Psoas muscle (tissue), 8 donors: ENCODE measurements around the gene PSG11. TPM values are rescaled to one million over a fixed set of nuclear protein-coding genes. Genes with fewer than 3 reads are reported as not detected.
A peak's percentile ranks its signal among the peaks of the same experiment; 100 is the strongest.
"Not testable (repeated sequence)": the region's sequence is repeated elsewhere in the genome, so short reads cannot be mapped to it uniquely, and the experiment has no call there.

Experiments
- ATAC-seq, 4 donors: fragments of 200-7000 bp; cut with Tn5 transposase; one replicate each; pipeline ENCODE4 v1.9.1; 2020; ENCODE audit warnings: moderate library complexity in 3 of 4, mild to moderate bottlenecking in 2 of 4
- DNase-seq, 2 donors: peaks; one replicate each; pipeline ENCODE4 v3.0.0-alpha.2; 2020
- H3K27ac ChIP-seq: fragments of 200-600 bp; one replicate; pipeline ENCODE4 v1.8.0; 2022
- H3K27me3 ChIP-seq, 3 donors: fragments of 200-600 bp in 1 of 3; one replicate each; pipeline versions ENCODE4 v1.6.1 to v1.8.0; 2013 to 2022; ENCODE audit warnings: low read length in 2 of 3, mild to moderate bottlenecking in 2 of 3, moderate library complexity in 1 of 3; ENCODE audit not compliant: insufficient read depth in 3 of 3
- H3K36me3 ChIP-seq, 2 donors: fragments of 200-600 bp in 1 of 2; one replicate each; pipeline versions ENCODE4 v1.6.1 to v1.8.0; 2013 to 2022; ENCODE audit warnings: low read depth in 1 of 2, mild to moderate bottlenecking in 1 of 2, moderate library complexity in 1 of 2; ENCODE audit not compliant: insufficient read depth in 1 of 2
- H3K4me1 ChIP-seq: fragments of 200-600 bp; one replicate; pipeline ENCODE4 v1.8.0; 2022
- H3K4me3 ChIP-seq: fragments of 200-600 bp; one replicate; pipeline ENCODE4 v1.8.0; 2022; ENCODE audit warnings: mild to moderate bottlenecking
- H3K9me3 ChIP-seq: fragments of 200-600 bp; one replicate; pipeline ENCODE4 v1.8.0; 2022
- WGBS, 3 donors: extraction: QIAGEN DNeasy Blood & Tissue Kit; methylation state at CpG; one replicate each; pipeline versions ENCODE4 v1.1.6 to v1.1.7; 2013; 5-methylcytosine and 5-hydroxymethylcytosine counted together
- intact Hi-C, 2 donors: fragments of 100-400 bp; cut with DNase I; formaldehyde crosslinking; loops; one replicate each; pipeline versions ENCODE4 v1.11.0 to v1.14.2; 2022
- polyA plus RNA-seq, 3 donors: library from polyadenylated mRNA; stranded (reverse); fragments of 200-250 nt; gene quantifications; one replicate each; pipeline ENCODE4 v1.2.3, GENCODE V29; 2013
- total RNA-seq, 4 donors: library from RNA; stranded (reverse); fragmentation: NEBNext Ultra II Directional in 2 of 4; extraction: Animal tissue kit (Norgen Biotek cat#: 25700) in 2 of 4; gene quantifications; one replicate each; pipeline versions ENCODE4 v1.2.1 to v1.2.4, GENCODE V29; 2021 to 2023
- TF ChIP-seq, protein P1 (sequence below): fragments of 200-600 bp; IDR thresholded peaks from one replicate; pipeline ENCODE4 v1.8.0; 2022; ENCODE audit warnings: antibody characterized with exemption
- donor health status: healthy with polysubstance abuse.
- donor health status: DM: no; HTN: no; CAD: no; lungs with moderate emphysema.
- donor health status: Bipolar disorder and iron deficiency.
- donor health status: healthy.
- donor health status: DM: yes; HTN: yes; CAD: no.
- donor health status: DM: no; HTN: no; CAD: no.
- donor health status: DM: no; HTN: no; CAD: no.
- donor health status: DM: yes; HTN: yes; CAD: no.

PSG11 gene
- total and polyA plus RNA-seq, 7 donors = 0.13 TPM; not detected in 6

DNA sequence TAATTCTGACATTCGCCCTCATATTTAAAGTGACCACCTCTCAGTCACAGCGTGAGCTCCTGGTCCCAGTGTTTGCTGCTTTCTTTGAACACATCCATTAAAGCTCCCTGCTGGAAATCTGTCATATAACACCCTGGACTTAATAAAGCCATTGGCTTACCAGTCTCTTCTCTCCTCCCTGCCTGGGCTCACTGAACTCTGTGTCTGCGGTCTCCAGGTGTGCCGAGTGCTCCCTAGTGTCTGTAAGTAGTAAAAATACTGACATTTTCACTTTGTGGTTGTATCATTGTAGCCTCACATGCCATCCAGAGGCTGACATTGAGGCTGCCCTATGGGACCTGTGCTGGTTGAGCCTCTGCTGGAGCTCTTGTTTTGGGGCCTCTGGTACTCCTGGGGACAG lies 2.6 kb upstream of the PSG11 start:
- WGBS, 3 donors = 77 to 81% (median 80%) methylated on average over 4 of the region's 4 CpGs
- no peak overlapping the region for H3K4me3 ChIP-seq
- no peaks in the 10 kb centered on the region for H3K36me3 ChIP-seq
- DNase-seq (no peak), ATAC-seq (no peak)
- TF ChIP-seq, protein P1, sequence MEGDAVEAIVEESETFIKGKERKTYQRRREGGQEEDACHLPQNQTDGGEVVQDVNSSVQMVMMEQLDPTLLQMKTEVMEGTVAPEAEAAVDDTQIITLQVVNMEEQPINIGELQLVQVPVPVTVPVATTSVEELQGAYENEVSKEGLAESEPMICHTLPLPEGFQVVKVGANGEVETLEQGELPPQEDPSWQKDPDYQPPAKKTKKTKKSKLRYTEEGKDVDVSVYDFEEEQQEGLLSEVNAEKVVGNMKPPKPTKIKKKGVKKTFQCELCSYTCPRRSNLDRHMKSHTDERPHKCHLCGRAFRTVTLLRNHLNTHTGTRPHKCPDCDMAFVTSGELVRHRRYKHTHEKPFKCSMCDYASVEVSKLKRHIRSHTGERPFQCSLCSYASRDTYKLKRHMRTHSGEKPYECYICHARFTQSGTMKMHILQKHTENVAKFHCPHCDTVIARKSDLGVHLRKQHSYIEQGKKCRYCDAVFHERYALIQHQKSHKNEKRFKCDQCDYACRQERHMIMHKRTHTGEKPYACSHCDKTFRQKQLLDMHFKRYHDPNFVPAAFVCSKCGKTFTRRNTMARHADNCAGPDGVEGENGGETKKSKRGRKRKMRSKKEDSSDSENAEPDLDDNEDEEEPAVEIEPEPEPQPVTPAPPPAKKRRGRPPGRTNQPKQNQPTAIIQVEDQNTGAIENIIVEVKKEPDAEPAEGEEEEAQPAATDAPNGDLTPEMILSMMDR = no peak
- H3K27me3 ChIP-seq = no peaks in the 10 kb centered on the region
- H3K4me1 ChIP-seq = no peaks in the 10 kb centered on the region
- H3K27ac ChIP-seq = no peak overlapping the region
- intact Hi-C loops = no loop called here
- H3K9me3 ChIP-seq = no peaks in the 10 kb centered on the region

DNA sequence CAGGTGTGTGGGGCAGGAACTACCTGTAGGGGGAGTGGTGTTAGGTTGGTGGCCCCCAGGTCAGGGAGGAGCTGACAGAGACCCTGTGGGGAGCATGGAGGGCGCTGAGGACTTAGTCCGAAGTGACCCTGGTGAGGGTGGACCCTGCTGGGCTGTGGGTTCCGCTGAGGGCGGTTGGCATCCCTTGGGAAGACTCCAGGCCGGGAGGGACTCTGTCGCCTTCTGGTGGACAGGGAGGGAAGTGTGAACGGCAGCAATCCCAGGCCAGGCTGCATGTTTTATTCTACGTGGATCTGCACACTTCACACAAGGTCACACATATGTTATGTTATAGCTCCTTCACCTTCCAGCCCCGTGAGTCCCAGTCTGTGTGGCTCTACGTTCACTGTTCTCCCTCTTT lies 1.7 kb upstream of the PSG11 start:
- H3K27me3 ChIP-seq, H3K36me3 ChIP-seq, H3K9me3 ChIP-seq, intact Hi-C loops, ATAC-seq, DNase-seq, H3K27ac ChIP-seq, H3K4me3 ChIP-seq, H3K4me1 ChIP-seq: not testable (repeated sequence)
- 56 to 61% (median 59%) methylated on average over 8 to 10 of the region's 10 CpGs for WGBS, 3 donors

DNA sequence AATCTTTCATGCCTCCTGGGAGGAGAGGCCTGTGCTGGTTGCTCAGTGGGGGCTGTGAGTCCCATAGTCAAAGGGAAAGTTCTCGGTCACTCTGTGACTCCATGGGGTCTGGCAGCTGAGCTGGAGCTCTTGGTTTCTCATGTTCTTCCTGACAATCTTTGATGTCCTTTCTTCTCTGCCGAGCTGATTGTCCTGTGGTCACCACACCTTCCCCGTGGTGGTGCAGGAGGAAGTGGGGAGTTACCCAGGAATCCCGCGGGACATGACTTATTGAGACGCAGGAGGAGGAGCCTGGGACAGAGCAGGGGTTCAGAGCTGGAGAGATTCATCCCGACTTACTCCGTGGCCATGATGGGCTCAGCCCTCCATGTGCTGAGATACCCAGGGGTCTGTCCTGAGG lies 792 bp upstream of the PSG11 start:
- DNase-seq, intact Hi-C loops, H3K4me1 ChIP-seq, H3K4me3 ChIP-seq, H3K36me3 ChIP-seq, ATAC-seq, H3K27ac ChIP-seq, H3K27me3 ChIP-seq, H3K9me3 ChIP-seq: not testable (repeated sequence)
- WGBS, 3 donors = 76 to 82% (median 81%) methylated on average over 8 of the region's 8 CpGs

DNA sequence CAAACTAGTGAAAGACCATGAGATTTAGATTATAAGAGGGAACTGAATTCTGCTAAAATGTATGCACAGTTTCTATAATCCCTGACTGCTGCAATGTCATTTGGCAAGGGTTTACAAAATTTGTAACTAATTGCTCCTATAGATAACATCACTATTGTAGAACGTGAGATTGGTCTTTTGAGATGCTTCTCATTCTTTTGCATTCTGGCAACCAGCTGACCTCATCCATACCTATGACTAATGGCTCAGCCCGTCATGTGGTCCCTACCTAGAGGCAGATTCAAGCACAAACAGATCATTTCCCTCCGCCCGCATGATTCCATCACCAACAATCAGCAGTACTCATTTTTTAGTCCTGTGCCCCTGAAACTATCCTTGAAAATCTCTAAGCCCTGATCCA lies 4.2 kb downstream of the PSG11 start:
- WGBS, 3 donors = 64 to 73% (median 69%) methylated on average over 4 of the region's 4 CpGs
- H3K27ac ChIP-seq, H3K4me3 ChIP-seq, H3K36me3 ChIP-seq, H3K4me1 ChIP-seq, H3K9me3 ChIP-seq, intact Hi-C loops, H3K27me3 ChIP-seq, DNase-seq, ATAC-seq: not testable (repeated sequence)

DNA sequence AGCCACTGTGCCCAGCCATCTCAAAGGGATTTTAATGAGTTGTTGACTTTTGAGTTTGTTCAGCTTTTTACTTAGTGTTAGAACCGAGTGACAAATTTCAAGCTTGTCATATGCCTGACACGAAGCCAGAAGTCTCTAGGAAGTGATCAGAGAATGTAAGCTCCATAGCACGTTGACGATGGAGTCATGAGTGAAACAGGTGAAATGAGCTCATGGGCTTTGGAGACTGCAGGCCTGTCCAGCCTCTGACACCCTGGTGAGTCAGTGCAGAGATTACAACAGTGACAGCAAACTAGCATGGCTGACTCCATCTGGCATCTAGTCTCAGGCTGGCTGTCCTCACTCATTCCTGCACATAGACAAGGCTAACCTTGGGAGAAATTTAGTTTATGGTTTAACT lies 4.6 kb downstream of the PSG11 start:
- H3K27me3 ChIP-seq, H3K4me1 ChIP-seq, H3K9me3 ChIP-seq, H3K4me3 ChIP-seq, intact Hi-C loops, H3K27ac ChIP-seq, H3K36me3 ChIP-seq: not testable (repeated sequence)
- 29 to 45% (median 37%) methylated on average over 4 of the region's 4 CpGs for WGBS, 3 donors
- ATAC-seq (peak in 3 of 4 donors; percentile 57 to 99 (median 77)), DNase-seq (peak in 1 of 2 donors; percentile 18)

DNA sequence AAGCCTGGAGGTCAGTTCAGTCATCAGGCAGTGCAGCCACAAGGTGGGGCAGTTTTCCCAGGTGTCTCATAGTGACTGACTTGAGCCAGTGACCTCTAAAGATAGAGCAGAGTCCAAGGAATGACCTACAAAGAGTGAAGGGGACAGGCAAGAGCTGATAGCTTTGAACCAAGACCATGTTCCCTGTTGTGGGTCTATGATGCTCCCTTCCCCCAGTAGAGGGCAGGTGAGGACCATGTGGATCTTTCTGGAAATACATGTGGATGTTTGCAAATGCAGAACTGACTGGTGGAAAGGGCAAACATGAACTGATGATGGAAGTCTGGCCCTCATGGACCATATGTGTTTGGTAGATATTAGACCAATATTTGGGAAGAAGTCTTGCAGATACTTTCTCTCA lies 6.7 kb downstream of the PSG11 start:
- H3K4me1 ChIP-seq, H3K36me3 ChIP-seq, H3K27me3 ChIP-seq, H3K27ac ChIP-seq, ATAC-seq, intact Hi-C loops, H3K4me3 ChIP-seq, DNase-seq, H3K9me3 ChIP-seq: not testable (repeated sequence)

DNA sequence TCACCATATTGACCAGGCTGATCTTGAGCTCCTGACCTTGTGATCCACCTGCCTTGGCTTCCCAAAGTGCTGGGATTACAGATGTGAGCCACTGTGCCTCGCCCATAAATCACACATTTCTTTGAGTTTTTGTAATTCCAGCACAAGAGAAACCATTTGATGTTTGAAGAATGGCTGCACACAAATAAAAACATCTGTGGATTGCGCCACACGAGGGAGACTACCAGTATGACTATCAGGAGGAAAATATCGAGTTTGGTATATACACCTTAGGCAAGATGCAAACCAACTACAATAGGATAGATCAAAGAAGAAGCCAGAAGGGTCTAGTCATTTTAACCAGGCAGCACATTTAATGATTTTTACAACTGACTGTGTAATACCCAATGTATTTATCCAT lies 20.4 kb downstream of the PSG11 start:
- H3K9me3 ChIP-seq, H3K4me1 ChIP-seq, H3K36me3 ChIP-seq, H3K27me3 ChIP-seq, DNase-seq, ATAC-seq, H3K4me3 ChIP-seq, H3K27ac ChIP-seq, intact Hi-C loops: not testable (repeated sequence)
- 52 to 73% (median 65%) methylated on average over 4 of the region's 4 CpGs for WGBS, 3 donors

DNA sequence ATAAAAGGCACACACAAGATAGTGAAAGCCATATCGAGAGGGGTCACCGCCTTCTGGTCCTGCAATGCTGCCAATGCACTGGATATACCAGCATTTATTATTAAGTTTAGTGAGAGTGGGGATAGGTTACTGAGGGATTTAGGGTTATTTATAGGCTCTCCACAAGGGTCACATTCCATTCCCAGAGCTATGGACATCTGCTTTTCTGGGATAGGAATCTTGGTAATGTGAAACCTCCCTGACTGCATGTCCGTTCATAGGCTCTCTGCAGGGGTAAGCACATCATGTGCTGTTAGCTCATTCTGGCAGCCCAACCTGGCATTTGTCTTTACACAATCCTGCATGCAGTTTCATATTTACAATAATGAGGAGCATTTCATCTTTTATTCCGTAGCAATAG lies 21.4 kb downstream of the PSG11 start:
- H3K4me3 ChIP-seq, intact Hi-C loops, DNase-seq, H3K9me3 ChIP-seq, H3K4me1 ChIP-seq, H3K27me3 ChIP-seq, ATAC-seq, H3K27ac ChIP-seq, H3K36me3 ChIP-seq: not testable (repeated sequence)
- 15 to 24% (median 23%) methylated on average over 4 of the region's 4 CpGs for WGBS, 3 donors

DNA sequence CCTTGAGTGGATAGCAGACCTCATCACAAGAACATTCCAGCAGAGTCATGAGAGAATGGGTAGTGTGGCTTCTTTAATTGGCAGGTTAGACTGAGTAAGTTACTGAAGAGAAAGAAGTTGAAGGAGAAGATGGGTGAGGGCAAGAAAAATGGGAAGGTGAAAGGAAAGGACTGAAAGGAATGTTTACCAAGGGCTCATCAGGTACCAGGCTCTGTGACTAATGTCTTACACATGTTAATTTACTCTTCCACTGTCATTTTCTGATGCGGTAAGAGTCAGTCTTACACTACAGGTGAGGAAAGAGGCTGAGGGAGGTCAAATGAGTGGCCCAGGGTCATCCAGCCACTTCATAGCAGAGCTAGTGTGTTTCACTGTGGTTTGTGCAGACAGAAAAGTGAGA lies 22.6 kb downstream of the PSG11 start:
- H3K36me3 ChIP-seq, DNase-seq, ATAC-seq, H3K4me3 ChIP-seq, H3K27me3 ChIP-seq, H3K27ac ChIP-seq, intact Hi-C loops, H3K9me3 ChIP-seq, H3K4me1 ChIP-seq: not testable (repeated sequence)
- 70 to 95% (median 79%) methylated on average over 1 of the region's 1 CpG for WGBS, 3 donors

DNA sequence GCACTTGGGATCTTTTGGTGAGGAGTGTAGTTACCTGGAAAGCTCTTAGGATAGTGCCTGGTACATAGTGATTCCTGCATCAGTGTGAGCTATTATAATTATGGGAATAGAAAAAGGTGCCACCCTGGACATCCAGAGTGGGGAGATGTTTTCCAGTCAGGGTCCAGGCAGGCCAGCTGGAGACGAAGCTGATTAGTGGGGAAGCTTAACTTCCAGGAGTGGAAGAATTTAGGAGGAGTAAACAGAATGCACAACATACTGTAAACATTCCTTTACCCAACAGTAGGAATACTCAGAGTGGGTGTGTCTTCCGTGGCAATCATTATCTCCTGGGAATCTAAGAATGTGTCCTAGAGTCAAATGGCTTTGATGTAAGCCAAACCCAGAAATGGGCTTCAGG lies 23.3 kb downstream of the PSG11 start:
- 20 to 39% (median 31%) methylated on average over 2 of the region's 2 CpGs for WGBS, 3 donors

DNA sequence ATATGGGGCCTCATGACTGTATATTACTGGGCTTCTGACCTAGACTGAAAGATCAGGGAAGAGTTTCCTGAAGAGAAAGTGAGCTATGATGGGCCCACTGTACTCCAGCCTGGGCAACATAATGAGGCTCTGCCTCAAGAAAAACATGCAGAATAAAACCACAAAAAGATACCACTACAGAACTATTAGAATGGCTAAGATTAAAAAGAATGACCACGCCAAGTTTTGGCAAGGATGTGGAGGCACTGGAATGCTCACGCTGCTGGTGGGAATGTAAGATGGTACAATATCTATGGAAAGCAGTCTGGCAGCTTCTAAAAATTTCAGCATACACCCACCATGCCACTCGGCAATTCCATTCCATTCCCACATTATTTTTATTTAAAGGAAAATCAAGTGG lies 30.1 kb downstream of the PSG11 start:
- H3K9me3 ChIP-seq, ATAC-seq, H3K27me3 ChIP-seq, DNase-seq, H3K27ac ChIP-seq, H3K4me3 ChIP-seq, H3K36me3 ChIP-seq, intact Hi-C loops, H3K4me1 ChIP-seq: not testable (repeated sequence)
- WGBS, 3 donors = 81 to 85% (median 84%) methylated on average over 3 of the region's 3 CpGs

More for the DNA sequence above, 23.3 kb downstream of the PSG11 start:
- H3K27me3 ChIP-seq, H3K9me3 ChIP-seq, ATAC-seq, H3K27ac ChIP-seq, H3K4me3 ChIP-seq, DNase-seq, H3K36me3 ChIP-seq, H3K4me1 ChIP-seq, intact Hi-C loops: not testable (repeated sequence)
